ENCODE measurements around the gene LDAH. TPM values are rescaled to one million over a fixed set of nuclear protein-coding genes. Genes with fewer than 3 reads are reported as not detected.

The LDAH gene
- total RNA-seq, 4 donors from 2014 or later: 7.4 to 14.5 (median 13.5) TPM

GRCh38 chr2:20829861-20830260 is 7.0 kb upstream of the LDAH start:
- Histone ChIP-seq H3K27me3 (no peaks in the 10 kb centered on the region), H3K27ac (no peak overlapping the region), H3K36me3 (no peaks in the 10 kb centered on the region), H3K4me1 (no peaks in the 10 kb centered on the region), H3K9me3 (no peaks in the 10 kb centered on the region), H3K4me3 (no peak overlapping the region)
- no peak for TF ChIP-seq POLR2A (IDR thresholded peaks at IDR 0.05)
- TF ChIP-seq, protein P1, sequence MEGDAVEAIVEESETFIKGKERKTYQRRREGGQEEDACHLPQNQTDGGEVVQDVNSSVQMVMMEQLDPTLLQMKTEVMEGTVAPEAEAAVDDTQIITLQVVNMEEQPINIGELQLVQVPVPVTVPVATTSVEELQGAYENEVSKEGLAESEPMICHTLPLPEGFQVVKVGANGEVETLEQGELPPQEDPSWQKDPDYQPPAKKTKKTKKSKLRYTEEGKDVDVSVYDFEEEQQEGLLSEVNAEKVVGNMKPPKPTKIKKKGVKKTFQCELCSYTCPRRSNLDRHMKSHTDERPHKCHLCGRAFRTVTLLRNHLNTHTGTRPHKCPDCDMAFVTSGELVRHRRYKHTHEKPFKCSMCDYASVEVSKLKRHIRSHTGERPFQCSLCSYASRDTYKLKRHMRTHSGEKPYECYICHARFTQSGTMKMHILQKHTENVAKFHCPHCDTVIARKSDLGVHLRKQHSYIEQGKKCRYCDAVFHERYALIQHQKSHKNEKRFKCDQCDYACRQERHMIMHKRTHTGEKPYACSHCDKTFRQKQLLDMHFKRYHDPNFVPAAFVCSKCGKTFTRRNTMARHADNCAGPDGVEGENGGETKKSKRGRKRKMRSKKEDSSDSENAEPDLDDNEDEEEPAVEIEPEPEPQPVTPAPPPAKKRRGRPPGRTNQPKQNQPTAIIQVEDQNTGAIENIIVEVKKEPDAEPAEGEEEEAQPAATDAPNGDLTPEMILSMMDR (IDR thresholded peaks at IDR 0.05): no peak
- DNase-seq: no peak

DNA sequence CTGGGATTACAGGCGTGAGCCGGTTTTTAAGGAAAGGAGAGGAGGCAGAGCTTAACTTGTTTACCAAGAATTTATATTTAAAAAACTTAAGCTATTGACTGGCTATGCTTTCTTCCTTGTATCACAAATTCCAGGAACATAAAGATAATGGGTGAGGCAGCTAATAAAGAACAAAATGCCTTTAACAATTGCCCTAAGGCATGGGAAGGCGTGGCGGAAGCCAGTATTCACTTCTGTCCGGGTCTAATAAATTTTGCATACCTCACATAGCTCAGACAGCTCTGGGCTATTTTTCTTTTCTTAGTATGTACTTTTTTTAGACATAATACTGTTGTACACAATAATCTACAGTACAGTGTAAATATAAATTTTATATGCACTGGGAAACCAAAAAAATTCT is 1.0 kb upstream of the LDAH start:
- Histone ChIP-seq H3K27me3 (no peaks in the 10 kb centered on the region), H3K9me3 (no peaks in the 10 kb centered on the region), H3K4me1 (peaks cover 0 to 4% (median 0%) of the 10 kb centered on the region in 4 donors), H3K36me3 (no peaks in the 10 kb centered on the region), H3K4me3 (no peak overlapping the region), H3K27ac (no peak overlapping the region)
- DNase-seq: no peak
- TF ChIP-seq, protein P1 (IDR thresholded peaks at IDR 0.05): no peak
- TF ChIP-seq POLR2A (IDR thresholded peaks at IDR 0.05): no peak

DNA sequence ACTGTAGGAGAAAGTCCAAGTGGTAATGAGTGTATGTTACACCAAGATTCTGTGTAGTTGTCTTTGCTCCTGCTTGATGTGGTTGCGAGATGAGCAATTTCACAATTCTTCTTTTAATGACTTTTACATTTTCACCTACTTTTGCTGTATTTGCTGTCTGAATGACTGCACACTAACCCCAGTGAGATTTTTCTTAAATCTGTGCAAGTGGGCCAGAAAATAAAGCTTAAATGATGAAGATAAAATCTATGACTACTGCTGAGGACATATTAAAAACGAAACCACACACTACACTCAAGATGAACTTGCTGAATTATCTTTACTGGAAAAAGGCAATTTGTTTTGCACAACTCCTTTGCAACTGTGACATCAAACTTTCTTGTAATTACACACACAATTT is 4.1 kb downstream of the LDAH start:
- Histone ChIP-seq H3K27ac (no peak overlapping the region), H3K4me3 (no peak overlapping the region), H3K4me1 (peaks cover 0 to 4% (median 0%) of the 10 kb centered on the region in 4 donors), H3K27me3 (no peaks in the 10 kb centered on the region), H3K36me3 (no peaks in the 10 kb centered on the region), H3K9me3 (no peaks in the 10 kb centered on the region)
- TF ChIP-seq POLR2A (IDR thresholded peaks at IDR 0.05): no peak
- TF ChIP-seq, protein P1 (IDR thresholded peaks at IDR 0.05): no peak
- DNase-seq: no peak

GRCh38 chr2:20815216-20815615 is 7.7 kb downstream of the LDAH start:
- Histone ChIP-seq H3K9me3 (no peaks in the 10 kb centered on the region), H3K4me3 (no peak overlapping the region), H3K27me3 (no peaks in the 10 kb centered on the region), H3K4me1 (no peaks in the 10 kb centered on the region), H3K27ac (no peak overlapping the region), H3K36me3 (no peaks in the 10 kb centered on the region)
- DNase-seq: no peak
- TF ChIP-seq, protein P1 (IDR thresholded peaks at IDR 0.05): no peak
- TF ChIP-seq POLR2A (IDR thresholded peaks at IDR 0.05): no peak

- Histone ChIP-seq H3K27ac (no peak overlapping the region), H3K36me3 (no peaks in the 10 kb centered on the region), H3K4me3 (no peak overlapping the region), H3K9me3 (no peaks in the 10 kb centered on the region), H3K27me3 (no peaks in the 10 kb centered on the region), H3K4me1 (no peaks in the 10 kb centered on the region)
- TF ChIP-seq, protein P1 (IDR thresholded peaks at IDR 0.05): no peak
- no peak for TF ChIP-seq POLR2A (IDR thresholded peaks at IDR 0.05)
- DNase-seq: no peak
These were observed 10.1 kb downstream of the LDAH start for GRCh38 chr2:20812779-20813178.

DNA sequence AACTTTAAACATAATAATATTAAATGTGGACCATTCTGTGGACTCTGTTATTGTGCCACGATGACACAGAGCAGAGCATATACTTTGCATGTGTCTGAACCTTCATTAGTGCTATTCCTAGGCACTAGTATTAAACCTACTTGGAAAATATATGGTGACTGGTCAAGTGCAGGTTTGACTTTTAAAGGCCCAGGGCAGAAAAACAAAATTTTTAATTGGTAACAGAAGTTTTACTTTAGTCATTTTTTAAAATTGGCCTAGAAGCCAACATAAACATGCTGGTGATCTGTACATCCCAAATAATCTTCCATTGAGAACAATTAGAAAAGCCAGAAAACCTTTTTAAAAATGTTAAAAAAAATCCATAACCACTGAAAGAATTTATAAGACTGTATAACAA is 16.6 kb downstream of the LDAH start:
- no peak for DNase-seq
- TF ChIP-seq, protein P1 (IDR thresholded peaks at IDR 0.05): no peak
- TF ChIP-seq POLR2A (IDR thresholded peaks at IDR 0.05): no peak
- no peaks in the 10 kb centered on the region for H3K4me1 ChIP-seq
- H3K36me3 ChIP-seq: no peaks in the 10 kb centered on the region
- no peaks in the 10 kb centered on the region for H3K27me3 ChIP-seq
- H3K9me3 ChIP-seq: no peaks in the 10 kb centered on the region
- no peak overlapping the region for H3K27ac ChIP-seq
- H3K4me3 ChIP-seq: no peak overlapping the region
